OCI-LY1 (cell line): ENCODE results near the gene S100A14.

Source experiments
- H2AFZ ChIP-seq: fragments of 200-600 bp; sonication (generic), shearing (Covaris generic); 2 replicates; pipeline ENCODE4 v1.6.0; 2014; ENCODE audit warnings: antibody characterized with exemption, mild to moderate bottlenecking, low read length
- H3F3A ChIP-seq: fragments of 200-600 bp; sonication (generic), shearing (Covaris generic); 2 replicates; pipeline ENCODE4 v1.6.0; 2014; ENCODE audit warnings: mild to moderate bottlenecking, antibody characterized with exemption, low read length, moderate library complexity; ENCODE audit not compliant: insufficient read depth
- H3K27ac ChIP-seq: fragments of 200-600 bp; sonication (generic); 2 replicates; pipeline ENCODE4 v1.5.1; 2014; ENCODE audit warnings: low read length, mixed run types, mild to moderate bottlenecking, low read depth; ENCODE audit not compliant: poor library complexity, severe bottlenecking
- H3K27me3 ChIP-seq: fragments of 200-600 bp; sonication (generic); 2 replicates; pipeline ENCODE4 v1.6.0; 2014; ENCODE audit warnings: antibody characterized with exemption, mild to moderate bottlenecking, low read length, moderate library complexity; ENCODE audit not compliant: insufficient read depth
- H3K36me3 ChIP-seq: fragments of 200-600 bp; sonication (generic); 2 replicates; pipeline ENCODE4 v1.6.1; 2014; ENCODE audit warnings: mild to moderate bottlenecking, antibody characterized with exemption, low read length, moderate library complexity, mixed read lengths; ENCODE audit not compliant: insufficient read depth
- H3K4me1 ChIP-seq: fragments of 200-600 bp; sonication (generic); 2 replicates; pipeline ENCODE4 v1.5.1; 2014; ENCODE audit warnings: mild to moderate bottlenecking, low read length, moderate library complexity; ENCODE audit not compliant: insufficient read depth, severe bottlenecking
- H3K4me2 ChIP-seq: fragments of 200-600 bp; sonication (generic), shearing (Covaris generic); 2 replicates; pipeline ENCODE4 v1.6.1; 2014; ENCODE audit warnings: low read length
- H3K4me3 ChIP-seq: fragments of 200-600 bp; sonication (generic); 2 replicates; pipeline ENCODE4 v1.5.1; 2014; ENCODE audit warnings: low read length, low read depth, mild to moderate bottlenecking, mixed read lengths; ENCODE audit not compliant: poor library complexity, severe bottlenecking
- H3K79me2 ChIP-seq: fragments of 200-600 bp; shearing (Covaris generic); 2 replicates; pipeline ENCODE4 v1.6.1; 2016; ENCODE audit warnings: mixed run types, low read length, mixed read lengths; ENCODE audit not compliant: insufficient read depth
- H3K9ac ChIP-seq: fragments of 200-600 bp; sonication (generic), shearing (Covaris generic); 2 replicates; pipeline ENCODE4 v1.6.1; 2014; ENCODE audit warnings: mild to moderate bottlenecking, low read length, mixed read lengths
- H3K9me2 ChIP-seq: fragments of 200-600 bp; sonication (generic), shearing (Covaris generic); 2 replicates; pipeline ENCODE4 v1.6.1; 2014; ENCODE audit warnings: low read depth, mild to moderate bottlenecking, low read length, mixed read lengths
- H3K9me3 ChIP-seq: fragments of 200-600 bp; shearing (Covaris generic); 2 replicates; pipeline ENCODE4 v1.6.1; 2014; ENCODE audit warnings: low read length, mixed read lengths
- H4K20me1 ChIP-seq: fragments of 200-600 bp; sonication (generic), shearing (Covaris generic); 2 replicates; pipeline ENCODE4 v1.6.0; 2016; ENCODE audit warnings: mild to moderate bottlenecking, low read length; ENCODE audit not compliant: insufficient read depth
- CTCF ChIP-seq: fragments of 200-600 bp; sonication (generic), shearing (Covaris generic); IDR thresholded peaks from 2 replicates; pipeline ENCODE4 v1.5.1; 2017; ENCODE audit warnings: mild to moderate bottlenecking, antibody characterized with exemption, low read length, moderate library complexity, mixed read lengths
- EZH2 ChIP-seq: fragments of 200-600 bp; sonication (generic), shearing (Covaris generic); IDR thresholded peaks from 2 replicates; pipeline ENCODE4 v1.8.0; 2017; ENCODE audit warnings: borderline replicate concordance, mixed run types, mild to moderate bottlenecking, antibody characterized with exemption, low read length, moderate library complexity, mixed read lengths

S100A14 gene

GRCh38 chr1:153617663-153618062 is 1.5 kb upstream of the S100A14 start:
- no peak for TF ChIP-seq EZH2
- peak; percentile 51; the same call in 1 of the 2 replicates for TF ChIP-seq CTCF
- H3K9me2 ChIP-seq, result no peaks in the 10 kb centered on the region
- no peaks in the 10 kb centered on the region for H3K9me3 ChIP-seq
- no peak overlapping the region for H3K4me3 ChIP-seq
- H3K4me2 ChIP-seq, result no peak overlapping the region
- H3K27me3 ChIP-seq, result no peaks in the 10 kb centered on the region
- no peak overlapping the region for H2AFZ ChIP-seq
- H3K27ac ChIP-seq, result no peak overlapping the region
- peaks cover 2% of the 10 kb centered on the region for H3K4me1 ChIP-seq
- no peaks in the 10 kb centered on the region for H4K20me1 ChIP-seq
- H3K9ac ChIP-seq, result no peak overlapping the region
- H3K36me3 ChIP-seq, result no peaks in the 10 kb centered on the region; the same call in 1 of the 2 replicates
- H3F3A ChIP-seq, result no peaks in the 10 kb centered on the region
- no peaks in the 10 kb centered on the region for H3K79me2 ChIP-seq

DNA sequence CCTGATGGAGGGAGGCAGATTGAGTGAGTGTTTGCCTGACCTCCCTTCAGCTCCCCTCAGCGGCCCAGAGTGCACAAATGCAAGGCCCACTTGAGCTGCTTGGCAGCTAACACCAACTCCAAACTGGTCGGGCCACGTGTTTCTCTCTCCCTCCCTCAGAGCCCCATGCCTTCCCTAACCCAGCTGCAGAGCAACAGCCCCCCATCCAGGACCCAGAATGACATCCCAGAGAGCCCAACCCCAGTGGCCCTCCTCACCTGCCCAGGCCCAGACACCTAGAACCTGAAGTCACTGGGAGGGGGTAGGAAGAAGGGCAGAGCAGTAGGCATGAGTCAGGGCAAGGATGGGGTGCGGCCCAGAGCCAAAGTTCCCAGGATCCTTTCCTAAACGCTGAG is 789 bp upstream of the S100A14 start:
- no peak overlapping the region for H2AFZ ChIP-seq
- H4K20me1 ChIP-seq, result no peaks in the 10 kb centered on the region
- H3K79me2 ChIP-seq, result no peaks in the 10 kb centered on the region
- no peaks in the 10 kb centered on the region for H3K4me1 ChIP-seq
- H3K4me2 ChIP-seq, result no peak overlapping the region
- H3K9me3 ChIP-seq, result no peaks in the 10 kb centered on the region
- H3K27ac ChIP-seq, result no peak overlapping the region
- H3K4me3 ChIP-seq, result no peak overlapping the region
- no peaks in the 10 kb centered on the region for H3F3A ChIP-seq
- H3K9ac ChIP-seq, result no peak overlapping the region
- no peaks in the 10 kb centered on the region for H3K27me3 ChIP-seq
- H3K36me3 ChIP-seq, result no peaks in the 10 kb centered on the region; the same call in 1 of the 2 replicates
- H3K9me2 ChIP-seq, result no peaks in the 10 kb centered on the region
- TF ChIP-seq EZH2 (no peak), CTCF (no peak)

- Histone ChIP-seq H3K9me2 (no peaks in the 10 kb centered on the region), H3K9ac (no peak overlapping the region), H3K79me2 (no peaks in the 10 kb centered on the region), H3K27me3 (no peaks in the 10 kb centered on the region), H3K36me3 (no peaks in the 10 kb centered on the region; the same call in 1 of the 2 replicates), H3K4me1 (no peaks in the 10 kb centered on the region), H3K4me3 (no peak overlapping the region), H2AFZ (no peak overlapping the region), H4K20me1 (no peaks in the 10 kb centered on the region), H3K27ac (no peak overlapping the region), H3F3A (no peaks in the 10 kb centered on the region), H3K4me2 (no peak overlapping the region), H3K9me3 (no peaks in the 10 kb centered on the region)
- TF ChIP-seq EZH2 (no peak), CTCF (no peak)
Measured at GRCh38 chr1:153615406-153615805, 719 bp downstream of the S100A14 start.
